Endometrial microvascular endothelial cells (primary cell): ENCODE results near the gene ITGAL. TPM values are rescaled to one million over a fixed set of nuclear protein-coding genes. Genes with fewer than 3 reads are reported as not detected.
"Not testable (repeated sequence)": the region's sequence is repeated elsewhere in the genome, so short reads cannot be mapped to it uniquely, and the experiment has no call there.

Experiments used
- in situ Hi-C: cut with HindIII; loops from 2 replicates; pipeline ENCODE4 v1.10.0; 2017; ENCODE audit warnings: low sequenced_read_pairs, low pct_unique_long_range_greater_than_20kb; ENCODE audit errors: inconsistent ontology term
- total RNA-seq: library from RNA; depleted of rRNA; stranded (reverse); fragments of >200 nt; gene quantifications from one replicate; pipeline ENCODE4 v1.2.3, GENCODE V29; 2015; ENCODE audit errors: inconsistent ontology term

Gene ITGAL
- total RNA-seq: not detected

GRCh38 chr16:30472328-30472942 lies at the start of gene ITGAL:
TSS of gene ITGAL (plus strand) at chr16:30472742. CDS start at chr16:30472838, 96 bp downstream.
- in situ Hi-C loops: no loop called here

- in situ Hi-C loops: no loop called here
Measured at GRCh38 chr16:30428055-30428454, 44.5 kb upstream of the ITGAL start.

- in situ Hi-C loops: no loop called here
Measured at GRCh38 chr16:30429418-30429677, 43.2 kb upstream of the ITGAL start.

- in situ Hi-C loops: no loop called here
Measured at GRCh38 chr16:30429678-30430427, 42.7 kb upstream of the ITGAL start, which contains the start of gene DCTPP1. TSS of gene DCTPP1 (minus strand) at chr16:30430030. CDS start at chr16:30429980, 50 bp downstream.

GRCh38 chr16:30430428-30430970 lies 42.0 kb upstream of the ITGAL start:
- in situ Hi-C loops: no loop called here

GRCh38 chr16:30434852-30435251 lies 37.7 kb upstream of the ITGAL start:
- in situ Hi-C loops: no loop called here

GRCh38 chr16:30437511-30438046 lies 35.0 kb upstream of the ITGAL start:
- in situ Hi-C loops: no loop called here

- in situ Hi-C loops: no loop called here
Measured at GRCh38 chr16:30438835-30439234, 33.7 kb upstream of the ITGAL start.

- in situ Hi-C loops: no loop called here
Measured at GRCh38 chr16:30439720-30440348, 32.7 kb upstream of the ITGAL start.

GRCh38 chr16:30443631-30444030 lies 28.9 kb upstream of the ITGAL start:
- in situ Hi-C loops: no loop called here

- in situ Hi-C loops: no loop called here
Measured at GRCh38 chr16:30444231-30445148, 28.1 kb upstream of the ITGAL start.

- in situ Hi-C loops: no loop called here
Measured at GRCh38 chr16:30445149-30445407, 27.5 kb upstream of the ITGAL start.

GRCh38 chr16:30445408-30446202 lies 26.9 kb upstream of the ITGAL start, which contains the start of gene SEPHS2:
TSS of gene SEPHS2 (minus strand) at chr16:30445874. CDS start at chr16:30445727, 147 bp downstream.
- in situ Hi-C loops: no loop called here

- in situ Hi-C loops: no loop called here
Measured at GRCh38 chr16:30446203-30446595, 26.3 kb upstream of the ITGAL start.

- in situ Hi-C loops: no loop called here
Measured at GRCh38 chr16:30447512-30448226, 24.9 kb upstream of the ITGAL start.

GRCh38 chr16:30449116-30449435 lies 23.5 kb upstream of the ITGAL start:
- in situ Hi-C loops: no loop called here

GRCh38 chr16:30452709-30453580 lies 19.6 kb upstream of the ITGAL start:
- in situ Hi-C loops: not testable (repeated sequence)
